DND-41 (cell line): ENCODE measurements around the gene TMEM39A.

Experiments used
- EZH2 ChIP-seq: IDR thresholded peaks from 3 replicates; pipeline ENCODE4 v1.6.1; 2012; ENCODE audit warnings: borderline replicate concordance, low read depth, mild to moderate bottlenecking, moderate library complexity, low read length, inconsistent platforms; ENCODE audit not compliant: severe bottlenecking
- TF ChIP-seq, protein P1 (sequence below): IDR thresholded peaks from 2 replicates; pipeline ENCODE4 v1.5.1; 2012; ENCODE audit warnings: borderline replicate concordance, low read length, moderate library complexity, mild to moderate bottlenecking; ENCODE audit not compliant: poor library complexity, severe bottlenecking; ENCODE audit errors: extremely low read depth

- TF ChIP-seq, protein P1, sequence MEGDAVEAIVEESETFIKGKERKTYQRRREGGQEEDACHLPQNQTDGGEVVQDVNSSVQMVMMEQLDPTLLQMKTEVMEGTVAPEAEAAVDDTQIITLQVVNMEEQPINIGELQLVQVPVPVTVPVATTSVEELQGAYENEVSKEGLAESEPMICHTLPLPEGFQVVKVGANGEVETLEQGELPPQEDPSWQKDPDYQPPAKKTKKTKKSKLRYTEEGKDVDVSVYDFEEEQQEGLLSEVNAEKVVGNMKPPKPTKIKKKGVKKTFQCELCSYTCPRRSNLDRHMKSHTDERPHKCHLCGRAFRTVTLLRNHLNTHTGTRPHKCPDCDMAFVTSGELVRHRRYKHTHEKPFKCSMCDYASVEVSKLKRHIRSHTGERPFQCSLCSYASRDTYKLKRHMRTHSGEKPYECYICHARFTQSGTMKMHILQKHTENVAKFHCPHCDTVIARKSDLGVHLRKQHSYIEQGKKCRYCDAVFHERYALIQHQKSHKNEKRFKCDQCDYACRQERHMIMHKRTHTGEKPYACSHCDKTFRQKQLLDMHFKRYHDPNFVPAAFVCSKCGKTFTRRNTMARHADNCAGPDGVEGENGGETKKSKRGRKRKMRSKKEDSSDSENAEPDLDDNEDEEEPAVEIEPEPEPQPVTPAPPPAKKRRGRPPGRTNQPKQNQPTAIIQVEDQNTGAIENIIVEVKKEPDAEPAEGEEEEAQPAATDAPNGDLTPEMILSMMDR: no peak
- TF ChIP-seq EZH2: no peak
Measured at GRCh38 chr3:119453822-119454221, 9.6 kb downstream of the TMEM39A start.
